Left lung (tissue), 10 donors: ENCODE measurements around the gene PTPDC1. TPM values are rescaled to one million over a fixed set of nuclear protein-coding genes. Genes with fewer than 3 reads are reported as not detected.

Experiments used
- ATAC-seq: fragments of 200-7000 bp; cut with Tn5 transposase; one replicate; pipeline ENCODE4 v1.9.1; 2020; ENCODE audit warnings: moderate library complexity
- DNase-seq, 4 donors: peaks; one replicate each; pipeline ENCODE4 v3.0.0-alpha.2; 2013 to 2020
- H3K27ac ChIP-seq, 2 donors: fragments of 200-600 bp; sonication (generic) in 1 of 2; one replicate each; pipeline versions ENCODE4 v1.5.0 to v1.8.0; 2020 to 2021
- H3K27me3 ChIP-seq, 2 donors: fragments of 200-600 bp; sonication (generic) in 1 of 2; one replicate each; pipeline versions ENCODE4 v1.5.0 to v1.8.0; 2020 to 2021
- H3K36me3 ChIP-seq, 2 donors: fragments of 200-600 bp; sonication (generic) in 1 of 2; one replicate each; pipeline versions ENCODE4 v1.5.0 to v1.8.0; 2020 to 2021
- H3K4me1 ChIP-seq, 2 donors: fragments of 200-600 bp; one replicate each; pipeline ENCODE4 v1.8.0; 2021
- H3K4me3 ChIP-seq, 2 donors: fragments of 200-600 bp; sonication (generic) in 1 of 2; one replicate each; pipeline versions ENCODE4 v1.5.0 to v1.8.0; 2020 to 2021; ENCODE audit warnings: mild to moderate bottlenecking in 1 of 2
- H3K9me3 ChIP-seq, 2 donors: fragments of 200-600 bp; sonication (generic) in 1 of 2; one replicate each; pipeline versions ENCODE4 v1.5.0 to v1.8.0; 2020 to 2021
- intact Hi-C, 2 donors: fragments of 100-400 bp; cut with DNase I; formaldehyde crosslinking; loops; one replicate each; pipeline versions ENCODE4 v1.11.2 to v1.14.2; 2022
- polyA plus RNA-seq, 6 donors: library from polyadenylated mRNA; unstranded; fragments of 120-200 nt; gene quantifications; one replicate each; pipeline ENCODE4 v1.2.1, GENCODE V29; 2013; ENCODE audit not compliant: insufficient read length in 6 of 6
- total RNA-seq, 2 donors: library from RNA; stranded (reverse); fragmentation: NEBNext Ultra II Directional; extraction: Animal tissue kit (Norgen Biotek cat#: 25700); gene quantifications; one replicate each; pipeline ENCODE4 v1.2.1, GENCODE V29; 2021
- TF ChIP-seq, protein P1 (sequence below), 2 donors: fragments of 200-600 bp; sonication (generic) in 1 of 2; IDR thresholded peaks; one replicate each; pipeline versions ENCODE4 v1.5.0 to v1.8.0; 2021; ENCODE audit warnings: antibody characterized with exemption in 2 of 2
- donor health status: DM: no; HTN: yes; CAD: no.
- donor health status: DM: no; HTN: no; CAD: no.

The PTPDC1 gene
- total and polyA plus RNA-seq, 8 donors: 9.2 to 18.7 (median 15.4) TPM

- H3K36me3 ChIP-seq: no peaks in the 10 kb centered on the region
- ATAC-seq: no peak
- H3K27me3 ChIP-seq: no peaks in the 10 kb centered on the region
- TF ChIP-seq, protein P1, sequence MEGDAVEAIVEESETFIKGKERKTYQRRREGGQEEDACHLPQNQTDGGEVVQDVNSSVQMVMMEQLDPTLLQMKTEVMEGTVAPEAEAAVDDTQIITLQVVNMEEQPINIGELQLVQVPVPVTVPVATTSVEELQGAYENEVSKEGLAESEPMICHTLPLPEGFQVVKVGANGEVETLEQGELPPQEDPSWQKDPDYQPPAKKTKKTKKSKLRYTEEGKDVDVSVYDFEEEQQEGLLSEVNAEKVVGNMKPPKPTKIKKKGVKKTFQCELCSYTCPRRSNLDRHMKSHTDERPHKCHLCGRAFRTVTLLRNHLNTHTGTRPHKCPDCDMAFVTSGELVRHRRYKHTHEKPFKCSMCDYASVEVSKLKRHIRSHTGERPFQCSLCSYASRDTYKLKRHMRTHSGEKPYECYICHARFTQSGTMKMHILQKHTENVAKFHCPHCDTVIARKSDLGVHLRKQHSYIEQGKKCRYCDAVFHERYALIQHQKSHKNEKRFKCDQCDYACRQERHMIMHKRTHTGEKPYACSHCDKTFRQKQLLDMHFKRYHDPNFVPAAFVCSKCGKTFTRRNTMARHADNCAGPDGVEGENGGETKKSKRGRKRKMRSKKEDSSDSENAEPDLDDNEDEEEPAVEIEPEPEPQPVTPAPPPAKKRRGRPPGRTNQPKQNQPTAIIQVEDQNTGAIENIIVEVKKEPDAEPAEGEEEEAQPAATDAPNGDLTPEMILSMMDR (IDR thresholded peaks at IDR 0.05): no peak
- peaks cover 0 to 45% of the 10 kb centered on the region in 2 donors for H3K9me3 ChIP-seq
- intact Hi-C loops: no loop called here
- H3K4me3 ChIP-seq: no peak overlapping the region
- H3K4me1 ChIP-seq: no peaks in the 10 kb centered on the region
- H3K27ac ChIP-seq: no peak overlapping the region
- DNase-seq: no peak
Measured at GRCh38 chr9:94128580-94128979, 44.3 kb downstream of the PTPDC1 start.

- ATAC-seq (peak; percentile 21), DNase-seq (no peak)
- H3K27me3 ChIP-seq: no peaks in the 10 kb centered on the region
- H3K36me3 ChIP-seq: no peaks in the 10 kb centered on the region
- H3K9me3 ChIP-seq: no peaks in the 10 kb centered on the region
- H3K4me3 ChIP-seq: no peak overlapping the region
- TF ChIP-seq, protein P1 (IDR thresholded peaks at IDR 0.05): no peak
- H3K27ac ChIP-seq: peak overlapping the region; percentile 34 to 52
- peaks cover 17 to 18% of the 10 kb centered on the region in 2 donors for H3K4me1 ChIP-seq
- intact Hi-C loops: no loop called here
Measured at GRCh38 chr9:94134629-94135028, 50.4 kb downstream of the PTPDC1 start.

DNA sequence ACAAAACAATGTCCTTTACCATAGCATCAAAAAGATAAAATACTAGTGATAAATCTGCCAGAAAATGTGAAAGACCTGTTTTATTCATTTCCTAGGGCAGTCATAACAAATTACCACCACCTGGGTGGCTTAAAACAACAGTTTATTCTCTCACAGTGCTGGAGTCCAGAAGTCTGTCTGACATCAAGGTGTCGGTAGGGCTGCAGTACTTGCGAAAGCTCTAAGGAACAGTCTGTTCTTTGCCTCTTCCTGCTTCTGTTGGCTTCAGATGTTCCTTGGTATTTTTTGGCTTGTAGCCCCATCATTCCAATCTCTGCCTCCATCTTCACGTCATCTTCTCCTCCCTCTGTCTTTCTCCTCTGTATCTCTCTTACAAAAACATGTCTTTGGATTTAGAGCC is 51.0 kb downstream of the PTPDC1 start:
- Histone ChIP-seq H3K4me3 (no peak overlapping the region), H3K4me1 (peaks cover 22 to 23% of the 10 kb centered on the region in 2 donors), H3K27ac (peak overlapping the region; percentile 34 to 52), H3K27me3 (no peaks in the 10 kb centered on the region), H3K36me3 (no peaks in the 10 kb centered on the region), H3K9me3 (no peaks in the 10 kb centered on the region)
- ATAC-seq (peak; percentile 57), DNase-seq (no peak)
- TF ChIP-seq, protein P1 (IDR thresholded peaks at IDR 0.05): no peak
- intact Hi-C loops: no loop called here

GRCh38 chr9:94139672-94140417 is 55.6 kb downstream of the PTPDC1 start:
- Histone ChIP-seq H3K4me3 (no peak overlapping the region), H3K4me1 (peaks cover 24 to 27% of the 10 kb centered on the region in 2 donors), H3K9me3 (no peaks in the 10 kb centered on the region), H3K27me3 (no peaks in the 10 kb centered on the region), H3K27ac (peak overlapping the region; percentile 21 to 74), H3K36me3 (no peaks in the 10 kb centered on the region)
- TF ChIP-seq, protein P1 (IDR thresholded peaks at IDR 0.05): no peak
- intact Hi-C loops: no loop called here
- DNase-seq (peak in 3 of 4 donors; percentile 77 to 86 (median 84)), ATAC-seq (peak; percentile 79)

DNA sequence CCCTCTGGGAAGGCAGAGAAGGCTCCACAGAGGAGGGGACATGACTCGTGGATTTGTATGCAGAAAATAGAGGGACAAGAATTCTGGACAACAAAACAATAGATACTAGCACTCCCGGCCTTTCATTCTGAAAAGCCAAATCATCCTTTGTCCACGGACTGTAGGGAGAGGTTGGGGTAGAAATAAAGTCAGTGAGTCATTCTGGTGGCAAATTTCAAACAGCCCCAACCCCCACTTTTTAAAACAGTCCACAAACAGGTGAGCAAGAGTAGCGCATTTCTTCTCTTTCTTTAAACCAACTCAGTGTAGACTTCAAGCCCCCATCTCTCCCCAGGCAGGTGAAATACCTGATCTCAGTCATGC is 56.1 kb downstream of the PTPDC1 start:
- no peaks in the 10 kb centered on the region for H3K27me3 ChIP-seq
- H3K9me3 ChIP-seq: no peaks in the 10 kb centered on the region
- DNase-seq: no peak
- no peak for ATAC-seq
- TF ChIP-seq, protein P1 (IDR thresholded peaks at IDR 0.05): no peak
- peaks cover 19 to 24% of the 10 kb centered on the region in 2 donors for H3K4me1 ChIP-seq
- intact Hi-C loops: no loop called here
- H3K27ac ChIP-seq: peak overlapping the region; percentile 21 to 74
- no peak overlapping the region for H3K4me3 ChIP-seq
- no peaks in the 10 kb centered on the region for H3K36me3 ChIP-seq
